ENCODE data around the gene ZBTB20.

ZBTB20 gene

GRCh38 chr3:115169808-115170207 is 22.7 kb upstream of the ZBTB20 start:
- no peak for TF ChIP-seq CTCF (conservative IDR thresholded peaks at IDR 0.05; ENCODE audit: low read depth, low read length)
- H3K4me3 ChIP-seq (ENCODE audit: low read length), result no peak overlapping the region
- no peak for DNase-seq (ENCODE audit: low read depth)

GRCh38 chr3:115165701-115166100 is 18.6 kb upstream of the ZBTB20 start:
- no peak for DNase-seq (ENCODE audit: low read depth)
- no peak overlapping the region for H3K4me3 ChIP-seq (ENCODE audit: low read length)
- no peak for TF ChIP-seq CTCF (conservative IDR thresholded peaks at IDR 0.05; ENCODE audit: low read depth, low read length)

- no peak for DNase-seq (ENCODE audit: low read depth)
- no peak overlapping the region for H3K4me3 ChIP-seq (ENCODE audit: low read length)
- no peak for TF ChIP-seq CTCF (conservative IDR thresholded peaks at IDR 0.05; ENCODE audit: low read depth, low read length)
These were observed 18.2 kb upstream of the ZBTB20 start for GRCh38 chr3:115165266-115165665.

GRCh38 chr3:115164374-115165221 is 17.5 kb upstream of the ZBTB20 start:
- no peak for DNase-seq (ENCODE audit: low read depth)
- no peak for TF ChIP-seq CTCF (conservative IDR thresholded peaks at IDR 0.05; ENCODE audit: low read depth, low read length)
- no peak overlapping the region for H3K4me3 ChIP-seq (ENCODE audit: low read length)

GRCh38 chr3:115162759-115163158 is 15.7 kb upstream of the ZBTB20 start:
- TF ChIP-seq CTCF (conservative IDR thresholded peaks at IDR 0.05; ENCODE audit: low read depth, low read length), result no peak
- no peak overlapping the region for H3K4me3 ChIP-seq (ENCODE audit: low read length)
- no peak for DNase-seq (ENCODE audit: low read depth)

GRCh38 chr3:115161866-115162265 is 14.8 kb upstream of the ZBTB20 start:
- no peak for DNase-seq (ENCODE audit: low read depth)
- no peak overlapping the region for H3K4me3 ChIP-seq (ENCODE audit: low read length)
- TF ChIP-seq CTCF (conservative IDR thresholded peaks at IDR 0.05; ENCODE audit: low read depth, low read length), result no peak

GRCh38 chr3:115161168-115161834 is 14.2 kb upstream of the ZBTB20 start:
- no peak for TF ChIP-seq CTCF (conservative IDR thresholded peaks at IDR 0.05; ENCODE audit: low read depth, low read length)
- no peak overlapping the region for H3K4me3 ChIP-seq (ENCODE audit: low read length)
- DNase-seq (ENCODE audit: low read depth), result no peak
